GM19452 (cell line): ENCODE results near the gene TMOD1.
A peak's percentile ranks its signal among the peaks of the same experiment; 100 is the strongest.
"Not testable (repeated sequence)": the region's sequence is repeated elsewhere in the genome, so short reads cannot be mapped to it uniquely, and the experiment has no call there.

Experiments used
- ATAC-seq: cut with Tn5 transposase; IDR thresholded peaks from one replicate; pipeline ENCODE4 v1.9.1; 2021; ENCODE audit not compliant: unreplicated experiment

TMOD1 gene

GRCh38 chr9:97497558-97498375 is 3.7 kb upstream of the TMOD1 start:
- ATAC-seq = not testable (repeated sequence)

- not testable (repeated sequence) for ATAC-seq
Measured at GRCh38 chr9:97498846-97499245, 2.6 kb upstream of the TMOD1 start.

GRCh38 chr9:97500263-97500662 is 1.2 kb upstream of the TMOD1 start:
- ATAC-seq = no peak

GRCh38 chr9:97500765-97501176 is 695 bp upstream of the TMOD1 start:
- ATAC-seq = no peak

- ATAC-seq = peak; percentile 22
Measured at GRCh38 chr9:97501972-97502221, 431 bp downstream of the TMOD1 start.

- peak; percentile 7 for ATAC-seq
Measured at GRCh38 chr9:97502222-97502983, 937 bp downstream of the TMOD1 start.

GRCh38 chr9:97502984-97503861 is 1.8 kb downstream of the TMOD1 start:
- ATAC-seq = no peak

- ATAC-seq = no peak
Measured at GRCh38 chr9:97503862-97504210, 2.4 kb downstream of the TMOD1 start.

GRCh38 chr9:97504381-97505216 is 3.1 kb downstream of the TMOD1 start:
- ATAC-seq = no peak

- no peak for ATAC-seq
Measured at GRCh38 chr9:97505845-97506244, 4.4 kb downstream of the TMOD1 start.

GRCh38 chr9:97506306-97506705 is 4.8 kb downstream of the TMOD1 start:
- ATAC-seq = no peak

GRCh38 chr9:97506787-97507186 is 5.3 kb downstream of the TMOD1 start:
- no peak for ATAC-seq

- no peak for ATAC-seq
Measured at GRCh38 chr9:97507428-97507984, 6.0 kb downstream of the TMOD1 start.

GRCh38 chr9:97508852-97509251 is 7.4 kb downstream of the TMOD1 start:
- ATAC-seq = no peak

GRCh38 chr9:97510797-97511654 is 9.6 kb downstream of the TMOD1 start:
- ATAC-seq = peak; percentile 51

GRCh38 chr9:97511655-97512427 is 10.4 kb downstream of the TMOD1 start:
- ATAC-seq = no peak

GRCh38 chr9:97512966-97513560 is 11.6 kb downstream of the TMOD1 start:
- no peak for ATAC-seq

GRCh38 chr9:97514531-97514930 is 13.1 kb downstream of the TMOD1 start:
- ATAC-seq = no peak
